ENCODE measurements around the gene RAB31. TPM values are rescaled to one million over a fixed set of nuclear protein-coding genes. Genes with fewer than 3 reads are reported as not detected.

Gene RAB31
- total RNA-seq, 1 experiment from 2014 or later, result 9.5 TPM

GRCh38 chr18:9877655-9878014 lies 169.5 kb downstream of the RAB31 start:
- Mint-ChIP-seq H3K4me1 (ENCODE audit: low read depth, unreplicated experiment) (peaks cover 16% of the 10 kb centered on the region), H3K27me3 (ENCODE audit: insufficient read depth, unreplicated experiment) (no peaks in the 10 kb centered on the region), H3K9me3 (ENCODE audit: unreplicated experiment) (no peaks in the 10 kb centered on the region), H3K27ac (ENCODE audit: unreplicated experiment) (peak overlapping the region; percentile 78), H3K4me3 (ENCODE audit: unreplicated experiment) (peak overlapping the region; percentile 58), H3K36me3 (ENCODE audit: insufficient read depth, unreplicated experiment) (peaks cover 8% of the 10 kb centered on the region)
- H3K9me3 ChIP-seq, result no peaks in the 10 kb centered on the region
- ChIA-PET POLR2A (interaction anchor here (1.2 kb wide), 1 partner anchor 36 kb away, joined by 13 read pairs; the partner anchor contains the start of gene VAPA), CTCF (interaction anchor here (1.5 kb wide), 1 partner anchor 8 kb away, joined by 5 read pairs; the partner anchor contains the start of gene TXNDC2)
- no peaks in the 10 kb centered on the region for H3K27me3 ChIP-seq (replicated peaks; ENCODE audit: control insufficient read depth, insufficient read depth, low read length)
- intact Hi-C loops (cut with micrococcal nuclease; ENCODE audit: unreplicated experiment), result loop anchor here (1.0 to 5.0 kb wide), 4 partner anchors 36 to 140 kb away; no protein-coding TSS in a partner anchor
- no peaks in the 10 kb centered on the region for H3K36me3 ChIP-seq (ENCODE audit: control insufficient read depth, insufficient read depth, low read length)
- H3K4me3 ChIP-seq (ENCODE audit: low read depth, low read length), result peak overlapping the region; percentile 15
- H3K4me1 ChIP-seq, result peaks cover 34% of the 10 kb centered on the region
- TF ChIP-seq, protein P1, sequence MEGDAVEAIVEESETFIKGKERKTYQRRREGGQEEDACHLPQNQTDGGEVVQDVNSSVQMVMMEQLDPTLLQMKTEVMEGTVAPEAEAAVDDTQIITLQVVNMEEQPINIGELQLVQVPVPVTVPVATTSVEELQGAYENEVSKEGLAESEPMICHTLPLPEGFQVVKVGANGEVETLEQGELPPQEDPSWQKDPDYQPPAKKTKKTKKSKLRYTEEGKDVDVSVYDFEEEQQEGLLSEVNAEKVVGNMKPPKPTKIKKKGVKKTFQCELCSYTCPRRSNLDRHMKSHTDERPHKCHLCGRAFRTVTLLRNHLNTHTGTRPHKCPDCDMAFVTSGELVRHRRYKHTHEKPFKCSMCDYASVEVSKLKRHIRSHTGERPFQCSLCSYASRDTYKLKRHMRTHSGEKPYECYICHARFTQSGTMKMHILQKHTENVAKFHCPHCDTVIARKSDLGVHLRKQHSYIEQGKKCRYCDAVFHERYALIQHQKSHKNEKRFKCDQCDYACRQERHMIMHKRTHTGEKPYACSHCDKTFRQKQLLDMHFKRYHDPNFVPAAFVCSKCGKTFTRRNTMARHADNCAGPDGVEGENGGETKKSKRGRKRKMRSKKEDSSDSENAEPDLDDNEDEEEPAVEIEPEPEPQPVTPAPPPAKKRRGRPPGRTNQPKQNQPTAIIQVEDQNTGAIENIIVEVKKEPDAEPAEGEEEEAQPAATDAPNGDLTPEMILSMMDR (IDR thresholded peaks at IDR 0.05; ENCODE audit: insufficient read depth in 1 of 2, low read depth in 1 of 2, low read length in 1 of 2, severe bottlenecking in 1 of 2, unreplicated experiment in 1 of 2), result no peak
- BruUV-seq (replicated peaks), result no TSS peak
- no peak for DNase-seq

GRCh38 chr18:9878095-9878494 lies 170.0 kb downstream of the RAB31 start:
- Mint-ChIP-seq H3K4me3 (ENCODE audit: unreplicated experiment) (no peak overlapping the region), H3K36me3 (ENCODE audit: insufficient read depth, unreplicated experiment) (peaks cover 8% of the 10 kb centered on the region), H3K4me1 (ENCODE audit: low read depth, unreplicated experiment) (peaks cover 16% of the 10 kb centered on the region), H3K27me3 (ENCODE audit: insufficient read depth, unreplicated experiment) (no peaks in the 10 kb centered on the region), H3K27ac (ENCODE audit: unreplicated experiment) (no peak overlapping the region), H3K9me3 (ENCODE audit: unreplicated experiment) (no peaks in the 10 kb centered on the region)
- TF ChIP-seq, protein P1 (IDR thresholded peaks at IDR 0.05; ENCODE audit: insufficient read depth in 1 of 2, low read depth in 1 of 2, low read length in 1 of 2, severe bottlenecking in 1 of 2, unreplicated experiment in 1 of 2), result no peak
- no peak overlapping the region for H3K4me3 ChIP-seq (ENCODE audit: low read depth, low read length)
- BruUV-seq (replicated peaks), result no TSS peak
- ChIA-PET POLR2A (interaction anchor here (1.2 kb wide), 1 partner anchor 35 kb away, joined by 13 read pairs; the partner anchor contains the start of gene VAPA), CTCF (no interaction called here)
- DNase-seq, result no peak
- H3K27me3 ChIP-seq (replicated peaks; ENCODE audit: control insufficient read depth, insufficient read depth, low read length), result no peaks in the 10 kb centered on the region
- intact Hi-C loops (cut with micrococcal nuclease; ENCODE audit: unreplicated experiment), result loop anchor here (5.0 kb wide), 1 partner anchor 141 kb away; no protein-coding TSS in a partner anchor
- H3K36me3 ChIP-seq (ENCODE audit: control insufficient read depth, insufficient read depth, low read length), result no peaks in the 10 kb centered on the region
- H3K9me3 ChIP-seq, result no peaks in the 10 kb centered on the region
- peaks cover 34% of the 10 kb centered on the region for H3K4me1 ChIP-seq

- Mint-ChIP-seq H3K36me3 (ENCODE audit: insufficient read depth, unreplicated experiment) (peaks cover 8% of the 10 kb centered on the region), H3K27ac (ENCODE audit: unreplicated experiment) (no peak overlapping the region), H3K4me1 (ENCODE audit: low read depth, unreplicated experiment) (peaks cover 16% of the 10 kb centered on the region), H3K27me3 (ENCODE audit: insufficient read depth, unreplicated experiment) (no peaks in the 10 kb centered on the region), H3K4me3 (ENCODE audit: unreplicated experiment) (no peak overlapping the region), H3K9me3 (ENCODE audit: unreplicated experiment) (no peaks in the 10 kb centered on the region)
- TF ChIP-seq, protein P1 (IDR thresholded peaks at IDR 0.05; ENCODE audit: insufficient read depth in 1 of 2, low read depth in 1 of 2, low read length in 1 of 2, severe bottlenecking in 1 of 2, unreplicated experiment in 1 of 2), result no peak
- Histone ChIP-seq H3K4me3 (ENCODE audit: low read depth, low read length) (no peak overlapping the region), H3K9me3 (no peaks in the 10 kb centered on the region), H3K4me1 (peaks cover 34% of the 10 kb centered on the region), H3K27me3 (replicated peaks; ENCODE audit: control insufficient read depth, insufficient read depth, low read length) (no peaks in the 10 kb centered on the region), H3K36me3 (ENCODE audit: control insufficient read depth, insufficient read depth, low read length) (no peaks in the 10 kb centered on the region)
- CTCF ChIA-PET, result no interaction called here
- intact Hi-C loops (cut with micrococcal nuclease; ENCODE audit: unreplicated experiment), result loop anchor here (5.0 kb wide), 1 partner anchor 142 kb away; no protein-coding TSS in a partner anchor
- DNase-seq, result no peak
- POLR2A ChIA-PET, result no interaction called here
- no TSS peak for BruUV-seq (replicated peaks)
Observed at GRCh38 chr18:9878783-9879242, 170.7 kb downstream of the RAB31 start.
